Neutrophil (primary cell): Measurements from ENCODE around the gene POLR2A.

Source experiments
- H3K27ac ChIP-seq: fragments of 200-600 bp; sonication (generic); 2 replicates; pipeline ENCODE4 v1.5.1; 2016; ENCODE audit warnings: mild to moderate bottlenecking, moderate library complexity
- H3K27me3 ChIP-seq: fragments of 200-600 bp; sonication (generic); 2 replicates; pipeline ENCODE4 v1.6.0; 2016; ENCODE audit warnings: mild to moderate bottlenecking
- H3K36me3 ChIP-seq: fragments of 200-600 bp; sonication (generic); 2 replicates; pipeline ENCODE4 v1.5.1; 2017
- H3K4me1 ChIP-seq, 2 experiments: fragments of 200-600 bp in 1 of 2; sonication (generic) in 1 of 2; 1 replicate in 1 of 2; 2 replicates in 1 of 2; pipeline versions ENCODE4 v1.5.1 to v1.6.1; 2013 to 2016; ENCODE audit warnings: low read depth in 1 of 2, low read length in 1 of 2, mild to moderate bottlenecking in 1 of 2, moderate library complexity in 1 of 2; ENCODE audit not compliant: control insufficient read depth in 1 of 2, insufficient read depth in 1 of 2
- H3K4me3 ChIP-seq, 2 experiments: fragments of 200-600 bp in 1 of 2; sonication (generic) in 1 of 2; 1 replicate in 1 of 2; 2 replicates in 1 of 2; pipeline ENCODE4 v1.5.1; 2013 to 2016; ENCODE audit warnings: low read depth in 1 of 2, low read length in 1 of 2, mild to moderate bottlenecking in 1 of 2, moderate library complexity in 1 of 2
- H3K9me3 ChIP-seq: fragments of 200-600 bp; sonication (generic); 2 replicates; pipeline ENCODE4 v1.5.1; 2016
- CTCF ChIP-seq: fragments of 200-600 bp; sonication (generic); IDR thresholded peaks from 2 replicates; pipeline ENCODE4 v1.5.1; 2016; ENCODE audit warnings: antibody characterized with exemption

Gene POLR2A

GRCh38 chr17:7495906-7496434 is 11.8 kb downstream of the POLR2A start:
- Histone ChIP-seq H3K9me3 (no peaks in the 10 kb centered on the region), H3K36me3 (peaks cover 59% of the 10 kb centered on the region), H3K27me3 (no peaks in the 10 kb centered on the region)

GRCh38 chr17:7496470-7497183 is 12.5 kb downstream of the POLR2A start:
- Histone ChIP-seq H3K27me3 (no peaks in the 10 kb centered on the region), H3K4me3 (no peak overlapping the region), H3K4me1 (no peaks in the 10 kb centered on the region), H3K27ac (no peak overlapping the region), H3K9me3 (no peaks in the 10 kb centered on the region), H3K36me3 (peaks cover 65% of the 10 kb centered on the region)
- no peak for TF ChIP-seq CTCF

More at GRCh38 chr17:7495906-7496434, 11.8 kb downstream of the POLR2A start:
- Histone ChIP-seq H3K27ac (no peak overlapping the region), H3K4me3 (no peak overlapping the region), H3K4me1 (no peaks in the 10 kb centered on the region)
- no peak for TF ChIP-seq CTCF

- H3K36me3 ChIP-seq: peaks cover 71% of the 10 kb centered on the region
- H3K9me3 ChIP-seq: no peaks in the 10 kb centered on the region
- TF ChIP-seq CTCF: no peak
- no peak overlapping the region for H3K4me3 ChIP-seq
- no peaks in the 10 kb centered on the region for H3K4me1 ChIP-seq
- no peaks in the 10 kb centered on the region for H3K27me3 ChIP-seq
- H3K27ac ChIP-seq: no peak overlapping the region
Measured at GRCh38 chr17:7497228-7497627, 13.1 kb downstream of the POLR2A start.

GRCh38 chr17:7497636-7498035 is 13.5 kb downstream of the POLR2A start:
- no peak overlapping the region for H3K4me3 ChIP-seq
- H3K27ac ChIP-seq: no peak overlapping the region
- H3K27me3 ChIP-seq: no peaks in the 10 kb centered on the region
- TF ChIP-seq CTCF: no peak
- peaks cover 75% of the 10 kb centered on the region for H3K36me3 ChIP-seq
- no peaks in the 10 kb centered on the region for H3K9me3 ChIP-seq
- no peaks in the 10 kb centered on the region for H3K4me1 ChIP-seq

GRCh38 chr17:7499161-7499560 is 15.0 kb downstream of the POLR2A start:
- Histone ChIP-seq H3K4me3 (no peak overlapping the region), H3K36me3 (peaks cover 91% of the 10 kb centered on the region), H3K9me3 (no peaks in the 10 kb centered on the region), H3K27me3 (no peaks in the 10 kb centered on the region), H3K4me1 (no peaks in the 10 kb centered on the region), H3K27ac (no peak overlapping the region)
- TF ChIP-seq CTCF: no peak
